IPS-NIHi7 (cell line): Measurements from ENCODE around the gene ACTR5.
"Not testable (repeated sequence)": the region's sequence is repeated elsewhere in the genome, so short reads cannot be mapped to it uniquely, and the experiment has no call there.

Experiments
- DNase-seq: peaks from one replicate; pipeline ENCODE4 v3.0.0; 2012; ENCODE audit warnings: mixed read lengths; ENCODE audit errors: extremely low spot score

ACTR5 gene

DNA sequence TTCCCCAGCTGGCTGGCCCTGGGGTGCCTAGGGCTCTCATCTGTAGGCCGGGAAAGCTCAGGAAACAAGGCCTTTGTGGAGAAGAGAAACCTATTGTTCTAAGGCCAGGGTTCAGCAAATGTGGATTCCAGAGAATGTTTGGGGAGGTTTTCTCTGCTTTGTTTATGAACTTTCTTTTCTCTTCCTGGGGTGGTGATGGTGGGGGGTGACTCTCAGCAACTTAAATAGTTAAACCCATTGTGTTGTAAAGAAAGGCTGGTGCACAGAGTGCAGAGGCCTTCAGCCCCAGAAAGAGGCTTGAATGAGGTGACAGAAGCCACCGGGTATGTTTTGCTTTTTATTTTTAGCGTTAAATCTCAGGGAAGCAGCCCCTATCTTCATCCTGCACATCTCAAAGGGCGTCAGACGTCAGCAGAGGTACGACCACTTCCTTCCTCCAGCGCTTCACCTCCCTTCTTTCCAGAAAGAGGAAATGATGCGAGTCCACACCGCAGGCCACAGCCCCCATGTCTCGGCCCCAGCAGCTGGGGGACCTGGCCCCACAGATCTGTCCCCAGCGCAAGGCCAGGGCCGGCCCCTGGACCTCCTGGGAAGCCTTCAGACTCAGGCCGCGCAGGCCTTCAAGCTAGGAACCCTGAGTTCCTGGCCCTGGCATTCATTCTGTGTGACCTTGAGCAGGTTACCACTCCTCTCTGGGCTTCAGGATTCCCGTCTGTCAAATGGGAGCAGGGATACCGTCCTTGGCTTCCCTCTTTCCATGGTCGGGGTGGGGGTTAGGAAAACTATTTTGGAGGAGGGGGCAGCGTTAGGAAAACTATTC lies 56.6 kb downstream of the ACTR5 start:
- peak; percentile 48 for DNase-seq

DNA sequence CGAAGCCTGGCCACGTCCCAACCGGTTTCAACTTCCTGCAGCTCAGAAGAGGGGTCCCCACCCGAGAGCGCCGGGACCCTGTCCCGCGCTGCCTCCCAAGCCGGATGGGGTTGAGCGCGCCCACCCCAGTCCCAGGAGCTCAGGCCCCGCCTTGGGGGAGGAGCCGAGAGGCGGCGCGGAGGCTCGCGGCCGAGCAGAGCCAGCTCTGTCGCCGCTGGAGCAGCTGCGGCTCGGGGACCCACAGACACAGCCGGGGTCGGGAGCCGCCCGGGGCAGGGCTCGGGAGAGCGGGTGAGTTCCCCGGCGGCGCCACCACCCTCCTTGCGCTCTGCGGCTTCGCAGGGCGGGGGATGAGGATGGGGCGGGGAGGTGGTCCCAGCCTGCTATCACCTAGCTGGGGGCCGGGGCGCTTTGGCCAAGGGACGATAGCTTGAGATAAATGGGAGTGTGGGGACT lies 57.3 kb downstream of the ACTR5 start, which contains the start of gene PPP1R16B:
TSS of gene PPP1R16B (plus strand) at position 196 of the 456 bp plus-strand sequence. CDS start 30,229 bp downstream, outside the sequence.
- peak; percentile 78 for DNase-seq

DNA sequence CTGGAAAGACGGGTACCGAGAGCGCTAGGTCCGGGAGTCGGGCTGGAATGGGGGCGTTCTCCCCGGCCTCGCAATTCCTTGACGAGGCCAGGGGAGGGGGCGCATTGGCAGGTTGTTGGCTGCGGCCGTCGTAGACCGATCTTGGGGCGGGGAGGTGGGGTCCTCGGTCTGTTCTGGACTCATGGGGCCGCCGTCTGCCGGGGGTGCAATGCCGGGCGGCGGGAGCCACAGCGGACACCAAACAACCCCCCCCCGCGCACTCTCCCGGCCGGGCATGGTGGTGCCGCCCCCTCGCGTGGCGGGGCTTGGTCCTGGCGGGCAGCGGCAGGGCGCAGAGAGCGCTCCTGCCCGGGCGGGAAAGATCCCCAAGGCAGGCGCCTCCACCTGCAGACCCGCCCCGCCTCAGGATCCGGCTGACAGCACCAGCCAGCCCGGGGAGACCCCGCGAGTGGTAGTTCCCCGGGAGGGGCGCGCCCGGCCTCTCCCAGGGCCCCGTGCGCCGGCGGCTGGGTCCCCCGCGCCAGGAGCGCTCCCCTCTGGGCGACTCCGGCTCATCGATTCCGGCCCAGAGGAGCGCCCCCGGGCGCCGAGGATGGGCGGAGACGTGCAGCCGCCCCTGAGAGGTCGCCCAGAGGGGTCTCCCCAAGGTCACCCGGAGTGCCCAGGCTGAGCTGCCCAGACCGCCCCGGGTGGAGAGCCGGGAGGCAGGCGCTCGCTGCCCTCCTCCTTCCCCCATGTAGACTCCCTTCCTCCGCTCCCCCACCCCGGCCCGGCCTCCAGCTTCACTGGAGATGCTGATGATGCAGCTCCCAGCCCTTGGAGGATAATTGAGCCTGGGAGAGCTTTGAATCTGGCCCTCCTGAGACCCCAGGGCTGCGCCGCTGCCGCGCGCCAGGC lies 57.9 kb downstream of the ACTR5 start:
- DNase-seq = peak; percentile 26

GRCh38 chr20:38806855-38807655 lies 58.8 kb downstream of the ACTR5 start:
- no peak for DNase-seq

DNA sequence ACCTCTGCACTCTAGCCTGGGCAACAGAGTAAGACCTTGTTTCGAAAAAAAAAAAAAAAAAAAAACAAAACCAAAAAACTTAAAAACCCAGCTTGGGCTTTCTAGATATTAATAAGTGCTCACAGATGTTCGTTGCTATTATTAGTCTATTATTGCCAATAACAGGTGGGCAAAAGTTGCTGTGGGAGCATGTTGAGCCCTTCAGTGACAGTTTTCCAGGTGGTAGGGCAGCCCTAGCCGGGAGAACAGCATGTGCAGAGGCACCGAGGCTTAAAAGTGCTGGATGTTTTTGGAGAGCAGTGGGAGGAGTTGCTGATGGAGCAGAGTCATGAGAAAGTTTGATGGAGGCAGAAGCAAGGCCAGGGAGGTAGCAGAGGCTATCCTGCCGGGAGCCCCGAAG lies 61.7 kb downstream of the ACTR5 start:
- no peak for DNase-seq

GRCh38 chr20:38810926-38811630 lies 62.8 kb downstream of the ACTR5 start:
- no peak for DNase-seq

DNA sequence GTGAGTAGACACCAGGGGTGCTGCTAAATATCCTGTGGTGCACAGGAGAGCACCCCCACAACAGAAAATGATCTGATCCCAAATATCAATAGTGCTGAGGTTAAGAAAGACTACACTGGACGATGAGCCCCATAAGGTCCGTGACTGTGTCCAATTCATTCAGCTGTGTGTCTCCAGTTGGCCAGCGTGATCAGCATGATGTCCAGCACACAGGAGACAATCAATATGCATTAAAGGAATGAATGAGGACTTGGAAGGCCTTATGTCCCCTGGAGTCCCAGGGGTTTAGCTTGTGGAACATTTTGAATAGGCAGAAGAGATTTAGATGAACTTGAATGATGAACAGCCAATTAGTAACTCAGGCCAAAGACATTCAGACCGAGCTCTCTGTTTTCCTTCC lies 63.5 kb downstream of the ACTR5 start:
- DNase-seq = no peak

DNA sequence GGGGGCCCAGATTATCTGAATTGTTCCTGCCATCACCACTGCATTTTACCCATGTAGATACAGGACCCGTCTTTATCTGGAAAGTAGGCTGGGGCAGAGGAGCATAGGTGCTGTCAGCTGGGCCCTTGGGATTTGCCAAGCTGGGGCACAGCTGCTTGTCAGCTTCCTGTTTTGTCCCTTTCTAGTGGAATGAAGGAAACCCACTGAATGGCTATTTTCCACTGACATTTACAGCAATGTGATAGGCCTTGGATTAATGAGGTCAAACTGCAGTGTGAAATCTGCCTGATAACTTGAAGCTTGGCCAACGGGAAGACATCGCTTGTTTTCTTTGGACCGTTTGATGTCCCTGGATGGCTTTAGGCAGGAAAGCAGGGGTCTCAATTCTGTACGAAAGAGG lies 63.9 kb downstream of the ACTR5 start:
- no peak for DNase-seq

- no peak for DNase-seq
Measured at GRCh38 chr20:38812709-38813573, 64.7 kb downstream of the ACTR5 start.

DNA sequence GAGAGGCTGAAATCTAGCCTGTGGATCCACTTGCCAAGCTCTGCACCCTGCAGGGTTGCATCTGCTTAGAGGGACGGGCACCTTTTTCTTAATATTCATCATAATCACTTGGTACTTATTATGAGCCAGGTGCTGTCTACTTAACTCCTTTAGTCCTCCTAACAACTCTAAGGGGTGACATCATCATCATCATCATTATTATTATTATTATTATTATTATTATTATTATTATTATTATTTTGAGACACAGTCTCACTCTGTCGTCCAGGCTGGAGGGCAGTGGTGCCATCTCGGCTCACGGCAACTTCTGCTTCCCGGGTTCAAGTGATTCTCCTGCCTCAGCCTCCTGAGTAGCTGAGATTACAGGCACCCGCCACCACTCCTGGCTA lies 65.3 kb downstream of the ACTR5 start:
- DNase-seq = not testable (repeated sequence)

GRCh38 chr20:38815446-38815845 lies 67.2 kb downstream of the ACTR5 start:
- no peak for DNase-seq

- peak; percentile 30 for DNase-seq
Measured at GRCh38 chr20:38818113-38819065, 70.1 kb downstream of the ACTR5 start.
